ENCODE results near the gene PSMB2. TPM values are rescaled to one million over a fixed set of nuclear protein-coding genes. Genes with fewer than 3 reads are reported as not detected.

The PSMB2 gene
- total and polyA plus RNA-seq, 2 of the 8 experiments (the other 6 are each of a cell fraction or from before 2014, with no cell fraction given): 91.4 to 101 TPM

DNA sequence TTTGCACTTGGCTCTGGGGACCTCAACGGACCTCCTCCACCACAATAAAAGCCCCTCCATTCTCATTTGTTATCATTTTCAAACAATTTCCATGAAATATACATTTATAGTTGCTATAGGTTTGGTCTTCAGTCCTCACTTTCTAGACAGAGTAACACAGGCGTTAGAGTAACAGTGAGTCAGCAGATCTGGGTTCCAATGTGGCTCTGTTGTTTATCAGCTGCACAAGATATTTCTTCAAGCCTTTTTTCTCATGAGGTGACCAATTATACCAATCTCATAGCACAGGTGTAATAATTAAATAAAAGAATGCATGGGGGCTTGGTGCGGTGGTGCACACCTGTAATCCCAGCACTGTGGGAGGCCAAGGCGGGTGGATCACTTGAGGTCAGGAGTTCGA, 32.8 kb upstream of the PSMB2 start:
- Histone ChIP-seq H2BK12ac (ENCODE audit: low read depth, low read length) (no peak overlapping the region), H3K79me2 (ENCODE audit: control insufficient read depth in 1 of 2, insufficient read depth in 2 of 2, low read length in 2 of 2) (no peaks in the 10 kb centered on the region), H3K56ac (replicated peaks; ENCODE audit: insufficient read length, low read depth, low read length) (no peak overlapping the region), H3K23me2 (ENCODE audit: low read depth, low read length) (no peaks in the 10 kb centered on the region; the same call in 1 of the 2 replicates), H2BK120ac (replicated peaks; ENCODE audit: low read depth, low read length) (no peak overlapping the region), H2BK15ac (ENCODE audit: low read length) (no peak overlapping the region), H3K4me3 (ENCODE audit: extremely low read depth in 1 of 4, insufficient read depth in 2 of 4, low read depth in 3 of 4, low read length in 4 of 4) (no peak overlapping the region), H2AK5ac (ENCODE audit: low read depth, low read length) (no peak overlapping the region), H4K5ac (ENCODE audit: insufficient read length, low read depth, low read length) (no peak overlapping the region), H2BK20ac (ENCODE audit: low read length) (no peak overlapping the region), H3K4me2 (ENCODE audit: insufficient read depth in 1 of 2, low read depth in 2 of 2, low read length in 2 of 2) (no peak overlapping the region), H4K20me1 (replicated peaks in 1 of 2; ENCODE audit: control insufficient read depth in 1 of 2, insufficient read depth in 2 of 2, low read length in 2 of 2) (no peaks in the 10 kb centered on the region), H3K36me3 (ENCODE audit: control insufficient read depth in 2 of 4, insufficient read depth in 4 of 4, low read length in 3 of 4) (no peaks in the 10 kb centered on the region), H3K27ac (ENCODE audit: low read depth, low read length) (no peak overlapping the region), H3K4me1 (replicated peaks in 1 of 4; ENCODE audit: control insufficient read depth in 3 of 4, insufficient read depth in 4 of 4, low read length in 3 of 4) (no peaks in the 10 kb centered on the region), H4K8ac (ENCODE audit: extremely low read depth, insufficient read depth, low read length) (no peak overlapping the region), H2AFZ (ENCODE audit: low read length) (no peak overlapping the region), H3K4ac (replicated peaks; ENCODE audit: insufficient read length, low read depth, low read length) (no peak overlapping the region), H3K18ac (ENCODE audit: extremely low read depth, low read length) (no peak overlapping the region), H2BK5ac (ENCODE audit: low read depth, low read length) (no peak overlapping the region), H3K14ac (ENCODE audit: insufficient read length) (no peak overlapping the region), H3K23ac (ENCODE audit: insufficient read length) (no peak overlapping the region), H3K27me3 (replicated peaks in 1 of 4; ENCODE audit: control insufficient read depth in 3 of 4, extremely low read depth in 1 of 4, insufficient read depth in 3 of 4, low read length in 3 of 4) (no peaks in the 10 kb centered on the region), H3K9ac (replicated peaks in 1 of 4; ENCODE audit: extremely low read depth in 1 of 4, low read depth in 3 of 4, low read length in 3 of 4) (no peak overlapping the region), H3K9me3 (ENCODE audit: insufficient read depth in 2 of 2, low read depth in 1 of 2, low read length in 1 of 2) (no peaks in the 10 kb centered on the region), H4K91ac (replicated peaks; ENCODE audit: insufficient read length, low read length) (no peak overlapping the region), H3K79me1 (ENCODE audit: low read depth, low read length) (no peaks in the 10 kb centered on the region)
- TF ChIP-seq TBP (IDR thresholded peaks at IDR 0.05; ENCODE audit: low read depth, low read length): no peak
- no peak for TF ChIP-seq NRF1 (IDR thresholded peaks at IDR 0.05; ENCODE audit: low read depth, low read length)
- TF ChIP-seq CHD1 (IDR thresholded peaks at IDR 0.05; ENCODE audit: low read depth, low read length): no peak
- no peak for DNase-seq (ENCODE audit: low read depth in 1 of 2, low spot score in 2 of 2)
- 91% methylated on average over 5 of the region's 5 CpGs; no CpG with 5 or more reads in 1 of the 2 experiments for WGBS, 2 experiments (ENCODE audit: extremely low coverage in 1 of 2, insufficient coverage in 1 of 2, insufficient read length in 1 of 2, insufficient replicate concordance in 2 of 2, low coverage in 1 of 2, low lambda C conversion rate in 2 of 2, missing lambda C conversion rate in 1 of 2)
- no peak for FAIRE-seq
- CTCF ChIA-PET (ENCODE audit: partially characterized antibody): interaction anchor here (0.6 to 2.1 kb wide), 2 partner anchors 29 to 59 kb away, joined by 3 to 6 read pairs; no protein-coding TSS in a partner anchor
- POLR2A ChIA-PET (ENCODE audit: partially characterized antibody): interaction anchor here (0.6 kb wide), 1 partner anchor 96 kb away, joined by 3 read pairs; no protein-coding TSS in a partner anchor

Data from H1 (cell line).